ENCODE results near the gene ROBO1.

GRCh38 chr3:78871048-78871447, 896.8 kb downstream of the ROBO1 start:
- TF ChIP-seq POLR2AphosphoS5 (IDR thresholded peaks at IDR 0.05; ENCODE audit: low read depth, low read length) (no peak), CHD1 (IDR thresholded peaks at IDR 0.05; ENCODE audit: low read depth, low read length) (no peak), JUND (IDR thresholded peaks at IDR 0.05; ENCODE audit: low read length) (no peak), KDM1A (IDR thresholded peaks at IDR 0.05; ENCODE audit: borderline replicate concordance, low read length) (no peak), CTCF (IDR thresholded peaks at IDR 0.05; ENCODE audit: control extremely low read depth in 1 of 3, insufficient read depth in 1 of 3, low read depth in 1 of 3, low read length in 3 of 3) (no peak), PHF8 (conservative IDR thresholded peaks at IDR 0.05; ENCODE audit: low read depth, low read length) (no peak), POLR2A (IDR thresholded peaks at IDR 0.05; ENCODE audit: control extremely low read depth in 1 of 2, low read depth in 2 of 2, low read length in 2 of 2) (no peak), MAX (IDR thresholded peaks at IDR 0.05) (no peak), NRF1 (IDR thresholded peaks at IDR 0.05; ENCODE audit: low read depth, low read length) (no peak)
